NCI-H2196 (cell line): ENCODE results near the gene RUNX1.
"Not testable (repeated sequence)": the region's sequence is repeated elsewhere in the genome, so short reads cannot be mapped to it uniquely, and the experiment has no call there.

Source experiments
- DNase-seq: peaks from one replicate; lab custom pipeline; 2025; ENCODE audit not compliant: unreplicated experiment; lab: John Stamatoyannopoulos, UW

Gene RUNX1

DNA sequence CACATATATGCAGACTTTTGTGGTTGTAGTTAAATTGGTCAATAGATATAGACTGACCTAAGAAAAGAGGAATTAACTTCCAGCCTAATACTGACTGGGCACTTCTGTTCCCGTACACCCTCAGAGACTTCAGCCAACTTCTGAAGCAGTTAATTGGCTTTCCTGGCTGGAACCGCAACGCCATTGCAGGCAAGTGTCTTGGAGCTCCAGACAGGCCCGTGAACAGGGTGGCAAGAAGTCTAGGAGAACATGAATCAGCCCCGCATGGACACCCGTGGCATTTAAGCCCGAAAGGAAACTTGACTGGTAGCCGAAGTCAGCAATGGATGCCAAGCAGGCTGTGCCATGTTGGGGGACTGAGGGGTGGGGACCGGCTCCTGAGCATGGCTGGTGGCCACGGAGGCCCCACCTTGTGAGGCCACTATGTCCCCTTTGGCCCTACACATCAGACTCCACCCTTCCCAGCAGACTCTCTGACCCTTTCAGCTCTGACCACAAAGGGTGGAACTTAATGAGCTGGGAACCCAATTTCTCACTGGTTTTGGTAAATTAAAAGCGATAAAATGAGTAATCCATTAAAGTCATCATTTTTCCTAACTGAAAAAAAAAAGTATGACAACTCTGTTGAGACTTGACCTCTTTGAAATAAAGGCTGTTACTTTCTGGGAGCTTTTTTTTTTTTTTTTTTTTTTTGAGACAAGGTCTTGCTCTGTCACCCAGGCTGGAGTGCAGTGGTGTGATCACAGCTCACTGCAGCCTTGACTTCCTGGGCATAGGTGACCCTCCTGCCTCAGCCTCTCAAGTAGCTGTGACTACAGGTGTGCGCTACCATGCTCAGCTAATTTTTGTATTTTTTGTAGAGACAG is 54.1 kb downstream of the RUNX1 start:
- no peak for DNase-seq

DNA sequence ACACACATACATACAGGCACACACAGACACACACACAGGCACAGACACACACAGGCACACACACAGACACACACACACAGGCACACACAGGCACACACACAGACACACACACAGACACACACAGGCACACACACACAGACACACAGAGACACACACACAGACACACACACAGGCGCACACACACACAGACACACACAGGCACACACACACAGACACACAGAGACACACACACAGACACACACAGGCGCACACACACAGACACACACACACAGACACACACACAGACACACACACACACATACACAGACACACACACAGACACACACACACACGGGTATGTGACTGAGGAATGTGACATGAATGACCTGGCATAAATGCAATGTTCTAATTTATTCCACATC is 55.6 kb downstream of the RUNX1 start:
- not testable (repeated sequence) for DNase-seq

GRCh38 chr21:34992736-34993398 is 56.2 kb downstream of the RUNX1 start:
- DNase-seq = no peak

DNA sequence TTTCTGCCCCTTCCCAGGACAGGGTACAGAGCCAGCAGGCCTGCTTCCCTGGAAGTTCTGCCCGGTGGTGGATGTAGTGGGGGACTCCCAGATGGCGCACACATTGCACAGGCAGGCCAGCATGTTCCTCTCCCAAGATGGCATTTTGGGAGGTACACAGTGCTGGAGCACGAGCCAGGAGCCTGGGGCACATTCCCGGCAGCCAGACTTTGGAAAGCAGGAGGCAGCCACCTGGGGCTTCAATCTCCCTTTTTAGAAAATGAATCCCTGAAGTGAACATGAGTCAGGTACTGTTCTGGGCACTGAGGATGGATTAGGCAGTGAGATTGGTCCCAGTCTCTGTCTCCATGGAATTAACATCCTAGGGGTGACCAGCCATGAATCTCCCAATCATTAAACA is 56.9 kb downstream of the RUNX1 start:
- no peak for DNase-seq

DNA sequence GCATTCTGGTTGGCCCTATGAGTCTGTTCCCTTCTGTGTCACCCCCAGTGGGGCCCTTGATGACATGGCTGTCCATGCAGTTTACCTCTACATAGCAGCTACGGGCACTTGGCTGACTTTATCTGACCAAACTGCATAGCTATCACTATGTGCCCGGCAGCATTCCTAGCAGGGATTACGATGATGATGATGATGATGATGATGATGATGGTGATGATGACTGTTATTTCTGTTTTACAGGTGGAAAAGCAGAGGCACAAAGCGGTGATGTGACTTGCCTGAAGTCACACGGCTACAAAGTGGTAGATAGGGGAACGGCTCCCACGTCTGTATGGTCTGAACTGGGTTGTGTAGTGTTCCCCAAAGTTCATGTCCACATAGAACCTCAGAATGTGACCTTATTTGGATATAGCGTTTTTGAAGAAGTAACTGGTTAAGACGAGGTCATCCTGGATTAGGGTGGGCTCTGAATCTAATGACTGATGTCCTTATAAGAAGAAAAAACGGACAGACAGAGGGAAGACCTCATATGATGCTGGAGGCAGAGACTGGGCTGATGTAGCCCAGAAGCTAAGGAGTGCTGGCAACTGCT is 57.6 kb downstream of the RUNX1 start:
- DNase-seq = no peak

DNA sequence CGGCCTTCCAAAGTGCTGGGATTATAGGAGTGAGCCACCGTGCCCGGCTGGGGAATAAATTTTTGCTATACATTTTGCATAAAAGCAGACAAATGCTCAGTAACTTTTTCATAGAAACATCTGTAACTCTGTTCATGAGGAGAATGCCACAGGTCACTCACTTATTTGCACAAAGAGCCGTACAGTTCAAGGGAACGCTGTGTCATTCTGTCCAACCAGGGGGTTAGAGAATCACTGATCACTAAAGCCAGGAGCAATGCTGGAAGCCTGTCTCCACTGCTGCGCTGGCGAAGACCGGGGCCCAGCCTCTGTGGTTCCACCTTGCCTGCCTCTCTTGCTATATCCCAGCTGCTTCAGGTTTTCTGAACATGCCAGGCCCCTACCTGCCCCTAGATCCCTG is 58.3 kb downstream of the RUNX1 start:
- DNase-seq = no peak

DNA sequence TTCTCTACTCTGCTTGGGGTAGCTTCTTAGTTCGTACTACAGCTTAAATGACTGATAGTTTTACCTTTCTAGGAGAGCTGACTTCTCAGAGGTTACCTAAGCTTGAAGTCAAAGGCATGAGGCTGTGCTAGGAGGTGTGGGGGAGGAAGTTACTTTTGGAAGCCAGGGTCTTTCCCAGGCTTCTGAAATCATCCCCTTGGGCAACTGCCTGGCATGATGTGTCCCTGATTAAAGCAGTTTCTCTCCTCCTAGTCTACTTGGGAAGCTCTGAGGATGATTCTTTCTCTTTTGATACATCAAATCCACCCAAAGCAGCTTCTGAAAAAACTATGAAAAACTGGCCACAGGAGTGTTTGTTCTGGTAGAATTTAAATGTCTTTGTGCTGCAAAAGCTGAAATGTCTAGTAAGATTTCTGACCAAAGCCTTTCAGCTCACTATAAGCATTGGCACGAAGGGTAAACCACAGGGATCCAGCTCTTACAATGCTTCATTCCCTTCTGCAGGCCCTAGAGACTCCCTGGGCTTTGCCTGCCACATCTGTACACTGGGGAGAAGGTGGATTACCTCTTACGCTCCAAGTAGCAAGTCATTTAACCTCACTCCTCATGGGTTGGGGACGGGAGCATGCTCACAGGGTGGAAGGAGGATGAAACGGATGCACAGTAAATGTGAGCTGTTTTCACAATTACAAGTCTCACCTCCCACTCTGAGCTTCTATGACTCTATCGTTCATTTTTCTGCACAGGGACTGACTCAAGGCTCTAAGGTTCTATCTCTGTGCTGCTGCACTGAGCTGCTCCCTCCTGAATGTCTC is 59.6 kb downstream of the RUNX1 start:
- DNase-seq = no peak

GRCh38 chr21:34988625-34989024 is 60.5 kb downstream of the RUNX1 start:
- no peak for DNase-seq

DNA sequence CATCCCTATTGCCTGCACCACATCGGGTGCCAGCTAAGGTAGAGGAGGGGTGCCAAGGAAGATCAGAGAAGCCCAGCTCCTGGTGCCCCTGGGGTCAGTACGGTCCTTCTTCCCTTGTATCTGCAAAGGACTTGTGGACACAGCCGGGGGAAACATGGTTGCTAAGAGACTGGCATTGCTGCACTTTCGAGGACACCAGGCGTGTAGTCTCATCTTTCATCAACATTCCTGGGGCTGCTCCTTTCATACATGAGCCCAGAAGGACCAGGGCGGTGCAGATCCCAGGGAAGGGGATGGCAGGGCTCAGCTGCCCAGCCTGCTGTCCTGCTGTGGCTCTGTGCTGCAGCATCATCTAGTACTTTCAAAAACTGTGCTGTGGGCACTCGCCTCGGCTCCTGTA is 61.0 kb downstream of the RUNX1 start:
- peak; percentile 8 for DNase-seq

DNA sequence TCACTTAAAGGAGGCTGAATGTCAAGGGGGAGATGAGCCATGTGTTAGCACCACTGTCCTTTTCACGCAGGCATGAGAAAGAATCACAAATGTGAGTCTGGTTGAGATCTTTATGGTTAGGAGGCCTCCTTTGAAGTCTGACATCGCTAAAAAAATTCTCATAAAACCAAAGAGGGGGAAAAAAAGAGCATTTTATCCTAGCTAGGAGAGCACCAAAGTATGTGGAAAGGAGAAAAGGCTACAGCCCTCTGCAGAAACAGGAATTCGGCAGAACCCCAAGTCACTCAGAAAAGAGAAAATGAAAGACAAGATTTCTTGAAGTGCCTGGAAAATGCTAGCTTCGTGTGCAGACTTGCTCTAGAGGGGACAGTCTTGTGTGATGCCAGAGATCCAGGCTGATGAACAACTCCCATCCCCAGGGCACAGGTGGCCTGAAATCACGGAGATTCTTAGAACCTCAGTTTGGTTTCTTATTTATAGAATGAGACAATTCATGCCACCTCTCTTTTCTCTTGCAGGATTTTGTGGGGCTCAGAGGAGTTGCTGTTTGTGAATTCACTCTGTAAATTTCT is 61.5 kb downstream of the RUNX1 start:
- no peak for DNase-seq

DNA sequence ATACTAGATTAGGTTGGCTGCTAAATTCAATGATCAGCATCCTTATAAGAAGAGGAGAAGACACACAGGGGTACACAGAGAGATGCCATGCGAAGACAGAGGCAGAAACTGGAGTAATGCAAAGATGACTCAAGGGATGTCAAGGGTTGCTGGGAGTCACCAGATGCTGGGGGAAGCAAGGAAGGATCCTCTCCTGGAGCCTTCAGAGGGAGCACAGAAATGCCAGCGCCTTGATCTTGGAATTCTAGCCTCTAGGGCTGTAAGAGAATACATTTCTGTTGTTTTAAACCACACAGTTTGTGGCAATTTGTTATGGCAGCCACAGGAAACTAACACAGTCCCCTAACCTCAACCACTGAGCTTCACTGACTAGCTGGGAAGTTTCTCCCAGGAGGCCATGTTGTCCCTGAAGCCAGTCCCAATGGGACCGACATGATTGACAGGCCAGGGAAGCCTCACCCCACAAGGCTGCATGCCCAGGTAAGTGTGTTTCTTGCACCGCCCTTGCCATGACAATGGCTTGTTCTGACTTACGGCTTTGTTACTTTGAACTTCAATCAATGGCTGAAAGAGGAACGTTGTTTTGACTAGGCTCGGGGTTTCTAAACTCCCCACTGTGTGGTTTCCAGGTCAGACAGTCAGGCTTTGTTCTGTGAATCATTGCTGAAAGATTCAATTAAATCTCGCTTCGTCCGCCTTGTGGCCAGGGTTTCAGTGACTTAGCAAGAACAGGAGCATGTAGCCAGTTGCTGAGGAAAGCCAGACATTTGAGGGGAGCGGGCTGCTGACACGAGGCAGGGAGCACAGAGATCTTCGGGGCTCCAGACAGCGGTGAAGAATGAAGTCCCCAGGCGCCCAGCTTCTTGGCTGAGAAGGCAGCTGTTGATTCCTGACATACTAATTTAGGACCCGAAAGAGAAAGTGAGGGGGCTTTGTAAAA is 62.3 kb downstream of the RUNX1 start:
- no peak for DNase-seq

DNA sequence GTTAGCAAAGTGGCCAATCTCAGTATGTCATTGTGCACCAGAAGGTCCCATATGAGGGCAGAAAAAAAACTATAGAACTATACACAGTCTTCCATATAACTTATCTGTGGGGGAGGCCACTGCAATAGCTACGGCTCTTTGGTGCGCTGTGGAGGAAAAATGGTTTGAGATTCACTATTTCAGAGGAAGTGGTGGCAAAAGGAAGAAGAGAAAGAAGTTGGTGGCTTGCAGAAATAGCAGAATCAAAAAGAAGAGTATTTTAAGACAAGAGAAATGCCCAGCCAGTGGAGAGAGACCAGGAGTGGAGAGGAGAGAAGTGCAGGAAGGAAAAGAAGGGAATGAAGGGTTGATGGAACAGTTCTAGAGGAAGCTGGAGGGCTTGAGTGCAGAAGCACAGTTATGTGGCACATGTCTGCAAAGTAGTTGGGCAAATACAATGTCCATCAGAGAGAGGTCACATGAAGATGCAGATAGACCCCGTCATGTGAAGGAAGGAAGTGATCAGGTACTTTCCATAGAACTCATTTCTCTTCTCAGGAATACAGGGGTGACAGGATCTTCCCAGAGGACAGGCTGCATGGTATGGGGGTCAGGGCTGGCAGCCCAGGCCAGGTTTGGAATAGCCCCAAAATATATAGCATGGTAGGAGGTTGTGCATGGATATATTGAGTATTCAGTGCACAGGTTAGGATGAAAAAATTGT is 64.6 kb downstream of the RUNX1 start:
- no peak for DNase-seq

GRCh38 chr21:34983680-34984086 is 65.4 kb downstream of the RUNX1 start:
- no peak for DNase-seq

DNA sequence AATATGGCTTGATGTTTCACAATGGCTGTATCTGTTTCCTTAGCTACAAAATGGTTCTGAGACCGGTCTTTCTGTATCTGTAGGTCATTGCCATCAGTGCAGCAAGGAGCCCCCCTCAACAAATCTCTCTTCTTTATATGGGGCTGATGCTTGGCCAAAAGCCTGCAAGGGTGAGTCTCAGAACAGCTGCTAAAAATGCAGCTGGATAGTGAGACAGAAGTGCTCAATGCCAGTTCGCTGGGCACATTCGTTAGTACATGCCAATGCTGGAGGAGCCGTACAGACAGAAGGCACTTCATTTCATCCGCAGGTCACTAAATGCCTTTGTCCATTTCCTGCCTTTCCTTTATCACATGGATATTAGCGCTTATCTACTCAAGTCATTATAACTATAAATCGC is 67.3 kb downstream of the RUNX1 start:
- no peak for DNase-seq

DNA sequence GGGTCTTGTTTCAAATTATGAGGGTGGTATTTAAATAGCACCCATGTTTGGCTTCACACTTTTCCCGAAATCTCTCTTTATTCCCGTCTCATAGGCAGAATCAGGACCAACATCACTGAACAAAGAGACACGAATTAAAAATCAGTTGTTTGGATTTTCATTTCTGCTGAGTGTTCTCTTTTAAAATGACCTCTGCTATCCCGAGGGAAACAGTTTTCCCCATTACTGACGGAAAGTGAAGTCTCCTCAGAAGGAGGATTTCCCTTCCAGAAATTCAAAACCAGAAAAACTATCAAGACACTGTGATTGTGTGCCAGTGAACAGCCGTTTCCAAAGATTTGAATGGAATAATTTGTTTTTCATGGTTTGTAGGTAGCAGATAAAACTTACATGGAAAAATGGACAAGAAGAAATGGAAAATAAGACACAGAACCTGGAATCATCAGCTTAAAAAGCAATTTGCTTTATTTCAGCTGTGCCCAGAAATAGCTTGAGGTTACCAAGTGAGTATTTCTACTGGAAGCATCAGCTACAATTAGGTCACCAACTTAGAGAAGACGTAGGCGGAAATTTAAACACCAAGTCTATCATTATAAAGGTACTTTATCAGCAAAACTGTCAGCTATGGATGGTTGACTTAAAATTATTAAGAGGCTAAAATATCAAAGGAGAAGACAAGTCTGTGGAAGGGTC is 68.5 kb downstream of the RUNX1 start:
- DNase-seq = no peak

- no peak for DNase-seq
These were observed 69.7 kb downstream of the RUNX1 start for GRCh38 chr21:34979383-34979782.

DNA sequence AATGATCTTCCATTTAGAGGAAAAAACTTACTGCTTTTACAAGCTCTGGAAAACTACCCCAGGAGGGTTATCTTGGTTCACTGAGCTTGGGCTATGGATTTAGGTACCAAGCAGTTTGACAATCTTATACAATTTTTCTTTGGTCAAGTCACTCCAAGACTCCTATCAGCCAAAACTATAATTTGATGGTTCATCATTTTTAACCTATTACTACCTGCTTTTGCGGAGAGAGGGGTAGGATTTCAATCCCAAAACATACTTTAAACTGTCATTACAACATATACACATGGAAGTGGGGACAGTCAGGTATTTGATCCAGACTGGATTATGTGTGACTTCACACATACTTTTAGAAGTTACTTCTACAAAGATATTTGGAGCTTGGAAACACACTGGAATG is 71.8 kb downstream of the RUNX1 start:
- DNase-seq = no peak

DNA sequence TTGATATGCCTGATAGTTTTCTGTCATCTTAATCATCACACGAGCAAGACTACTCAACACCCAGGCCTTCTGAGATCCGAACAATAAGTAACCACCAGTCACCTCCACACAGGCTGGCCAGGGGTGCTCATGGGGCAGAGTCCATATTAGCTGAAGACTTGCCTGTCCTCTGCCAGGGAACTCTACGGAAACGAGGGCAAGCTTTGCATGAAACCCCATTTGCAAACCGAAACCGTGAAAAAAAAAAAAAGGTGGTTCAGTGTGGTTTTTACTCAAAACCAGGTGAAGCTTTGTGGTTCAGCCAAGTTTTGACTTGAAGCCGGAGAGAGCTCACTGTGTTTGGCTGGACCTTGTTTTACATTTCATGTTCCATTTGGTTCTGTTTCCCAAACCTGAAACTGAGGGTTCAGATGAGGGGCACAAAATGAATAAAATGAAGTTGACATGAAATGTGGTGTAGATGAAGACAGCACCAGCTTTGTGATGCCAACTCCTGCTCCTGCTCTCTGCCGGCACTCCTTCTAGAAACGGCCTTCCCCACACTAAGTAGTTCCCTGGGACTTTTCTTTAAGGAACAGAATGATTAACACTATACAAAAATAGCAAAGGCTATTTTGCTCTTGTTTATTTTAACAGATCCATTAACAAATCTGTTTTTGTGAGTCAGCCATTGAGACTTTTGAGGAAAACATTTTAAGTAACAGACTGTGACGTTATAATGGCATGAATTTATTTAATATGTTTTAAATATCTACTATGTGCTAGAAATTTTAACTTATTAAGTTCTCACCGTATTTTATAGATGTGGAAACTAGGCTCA is 74.7 kb downstream of the RUNX1 start:
- DNase-seq = no peak
